Fibroblast of lung (primary cell): Measurements from ENCODE around the gene PLCXD1.

Experiments
- CTCF ChIP-seq, 2 donors: IDR thresholded peaks in 1 of 2; conservative IDR thresholded peaks in 1 of 2; 1 replicate in 1 of 2; 2 replicates in 1 of 2; pipeline ENCODE4 v1.5.1; 2011 to 2012; ENCODE audit warnings: low read length in 2 of 2, control low read depth in 1 of 2, inconsistent platforms in 1 of 2, low read depth in 1 of 2, mild to moderate bottlenecking in 1 of 2
- EZH2 ChIP-seq: IDR thresholded peaks from 2 replicates; pipeline ENCODE4 v1.5.1; 2012; ENCODE audit warnings: low read length, control low read depth, mild to moderate bottlenecking; ENCODE audit errors: missing control alignments

GRCh38 chrX:252244-252956, 28.8 kb upstream of the PLCXD1 start:
- no peak for TF ChIP-seq CTCF (conservative IDR thresholded peaks at IDR 0.05 in 1 of 2, IDR thresholded peaks at IDR 0.05 in 1 of 2; ENCODE audit: low read depth in 1 of 2, low read length in 2 of 2)
- no peak for TF ChIP-seq EZH2
